Right cardiac atrium (tissue), 5 donors: Measurements from ENCODE around the gene OR51B4. TPM values are rescaled to one million over a fixed set of nuclear protein-coding genes. Genes with fewer than 3 reads are reported as not detected.

Experiments used
- ATAC-seq, 2 donors: fragments of 200-7000 bp; cut with Tn5 transposase; one replicate each; pipeline versions ENCODE4 v1.8.0 to v1.9.1; 2020; ENCODE audit warnings: moderate library complexity in 2 of 2, mild to moderate bottlenecking in 1 of 2
- DNase-seq, 3 donors: peaks; one replicate each; pipeline ENCODE4 v3.0.0-alpha.2; 2020
- H3K27ac ChIP-seq: one replicate; pipeline ENCODE4 v1.5.1; 2013; ENCODE audit warnings: mild to moderate bottlenecking, low read length, control low read depth, moderate library complexity
- H3K27me3 ChIP-seq: one replicate; pipeline ENCODE4 v1.6.1; 2013; ENCODE audit not compliant: control insufficient read depth, insufficient read depth
- H3K4me1 ChIP-seq: one replicate; pipeline ENCODE4 v1.6.1; 2013; ENCODE audit warnings: low read length; ENCODE audit not compliant: control insufficient read depth, insufficient read depth
- H3K4me3 ChIP-seq: one replicate; pipeline ENCODE4 v1.5.1; 2013; ENCODE audit warnings: low read length, control low read depth
- H3K9me3 ChIP-seq: one replicate; pipeline ENCODE4 v1.6.1; 2013; ENCODE audit warnings: low read length; ENCODE audit not compliant: control insufficient read depth
- WGBS: extraction: QIAGEN DNeasy Blood & Tissue Kit; methylation state at CpG from one replicate; pipeline ENCODE4 v1.1.7; 2013; 5-methylcytosine and 5-hydroxymethylcytosine counted together
- intact Hi-C, 4 donors: fragments of 100-400 bp; cut with DNase I; formaldehyde crosslinking; loops; one replicate each; pipeline versions ENCODE4 v1.11.0 to v1.14.0; 2022 to 2023
- polyA plus RNA-seq: library from polyadenylated mRNA; stranded (reverse); fragments of 200-250 nt; gene quantifications from one replicate; pipeline ENCODE4 v1.2.3, GENCODE V29; 2013
- total RNA-seq, 4 donors: library from RNA; stranded (reverse); fragmentation: NEBNext Ultra II Directional; extraction: Animal tissue kit (Norgen Biotek cat#: 25700); gene quantifications; one replicate each; pipeline ENCODE4 v1.2.1, GENCODE V29; 2021
- donor health status: healthy with polysubstance abuse.
- donor health status: DM: no; HTN: yes; CAD: no.
- donor health status: DM: no; HTN: no; CAD: no.
- donor health status: DM: no; HTN: yes; CAD: no; lungs with severe emphysema.
- donor health status: DM: yes; HTN: yes; CAD: no.

Gene OR51B4
- total and polyA plus RNA-seq, 5 donors: not detected

DNA sequence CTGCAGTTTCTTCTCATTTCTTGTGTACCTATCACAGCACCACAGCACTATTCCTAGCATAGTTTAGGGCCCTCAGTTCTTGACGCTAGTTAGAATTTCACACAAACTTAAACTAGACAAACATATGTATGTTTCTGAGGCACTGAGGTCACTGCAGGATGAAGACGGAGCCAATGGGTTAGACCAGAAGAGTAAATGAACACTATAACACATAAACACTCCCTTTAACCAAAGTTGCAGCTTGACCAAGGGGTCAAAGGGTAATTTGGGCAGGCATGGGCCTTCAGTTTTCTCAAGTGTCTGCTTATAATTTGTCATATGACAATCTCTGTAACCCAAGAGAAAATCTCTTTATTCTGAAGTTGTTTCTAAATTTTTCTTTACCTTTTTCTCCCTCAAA, 19.1 kb downstream of the OR51B4 start:
- Histone ChIP-seq H3K4me3 (no peak overlapping the region), H3K9me3 (no peaks in the 10 kb centered on the region), H3K27ac (no peak overlapping the region), H3K27me3 (no peaks in the 10 kb centered on the region), H3K4me1 (no peaks in the 10 kb centered on the region)
- WGBS: 90% methylated on average over 2 of the region's 2 CpGs
- ATAC-seq (no peak), DNase-seq (no peak)
- intact Hi-C loops: no loop called here

- no peak overlapping the region for H3K27ac ChIP-seq
- H3K9me3 ChIP-seq: no peaks in the 10 kb centered on the region
- H3K27me3 ChIP-seq: no peaks in the 10 kb centered on the region
- no peaks in the 10 kb centered on the region for H3K4me1 ChIP-seq
- ATAC-seq (no peak), DNase-seq (no peak)
- no peak overlapping the region for H3K4me3 ChIP-seq
- intact Hi-C loops: no loop called here
Measured at GRCh38 chr11:5281596-5281995, 20.1 kb downstream of the OR51B4 start.

DNA sequence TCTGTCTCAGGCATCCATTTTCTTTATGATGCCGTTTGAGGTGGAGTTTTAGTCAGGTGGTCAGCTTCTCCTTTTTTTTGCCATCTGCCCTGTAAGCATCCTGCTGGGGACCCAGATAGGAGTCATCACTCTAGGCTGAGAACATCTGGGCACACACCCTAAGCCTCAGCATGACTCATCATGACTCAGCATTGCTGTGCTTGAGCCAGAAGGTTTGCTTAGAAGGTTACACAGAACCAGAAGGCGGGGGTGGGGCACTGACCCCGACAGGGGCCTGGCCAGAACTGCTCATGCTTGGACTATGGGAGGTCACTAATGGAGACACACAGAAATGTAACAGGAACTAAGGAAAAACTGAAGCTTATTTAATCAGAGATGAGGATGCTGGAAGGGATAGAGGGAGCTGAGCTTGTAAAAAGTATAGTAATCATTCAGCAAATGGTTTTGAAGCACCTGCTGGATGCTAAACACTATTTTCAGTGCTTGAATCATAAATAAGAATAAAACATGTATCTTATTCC, 21.1 kb downstream of the OR51B4 start:
- Histone ChIP-seq H3K27me3 (no peaks in the 10 kb centered on the region), H3K4me3 (no peak overlapping the region), H3K9me3 (no peaks in the 10 kb centered on the region), H3K4me1 (no peaks in the 10 kb centered on the region), H3K27ac (no peak overlapping the region)
- DNase-seq: peak in 2 of 3 donors; percentile 57 to 64
- ATAC-seq: peak; percentile 70 to 92
- 38% methylated on average over 3 of the region's 3 CpGs for WGBS
- intact Hi-C loops: no loop called here

- ATAC-seq (no peak), DNase-seq (no peak)
- intact Hi-C loops: no loop called here
- no peaks in the 10 kb centered on the region for H3K4me1 ChIP-seq
- H3K9me3 ChIP-seq: no peaks in the 10 kb centered on the region
- H3K27ac ChIP-seq: no peak overlapping the region
- 79% methylated on average over 4 of the region's 4 CpGs for WGBS
- H3K4me3 ChIP-seq: no peak overlapping the region
- no peaks in the 10 kb centered on the region for H3K27me3 ChIP-seq
Measured at GRCh38 chr11:5279471-5280090, 22.2 kb downstream of the OR51B4 start.

GRCh38 chr11:5277807-5278382, 23.9 kb downstream of the OR51B4 start:
- intact Hi-C loops: no loop called here

GRCh38 chr11:5276697-5277096, 25.0 kb downstream of the OR51B4 start:
- no peaks in the 10 kb centered on the region for H3K9me3 ChIP-seq
- WGBS: 78% methylated on average over 2 of the region's 2 CpGs
- DNase-seq: no peak
- no peak overlapping the region for H3K27ac ChIP-seq
- ATAC-seq: no peak
- intact Hi-C loops: no loop called here
- H3K27me3 ChIP-seq: no peaks in the 10 kb centered on the region
- H3K4me3 ChIP-seq: no peak overlapping the region
- H3K4me1 ChIP-seq: no peaks in the 10 kb centered on the region

More at GRCh38 chr11:5277807-5278382, 23.9 kb downstream of the OR51B4 start:
- Histone ChIP-seq H3K4me3 (no peak overlapping the region), H3K4me1 (no peaks in the 10 kb centered on the region), H3K27me3 (no peaks in the 10 kb centered on the region), H3K9me3 (no peaks in the 10 kb centered on the region), H3K27ac (no peak overlapping the region)
- 81% methylated on average over 1 of the region's 1 CpG for WGBS
- ATAC-seq: no peak
- DNase-seq: no peak

DNA sequence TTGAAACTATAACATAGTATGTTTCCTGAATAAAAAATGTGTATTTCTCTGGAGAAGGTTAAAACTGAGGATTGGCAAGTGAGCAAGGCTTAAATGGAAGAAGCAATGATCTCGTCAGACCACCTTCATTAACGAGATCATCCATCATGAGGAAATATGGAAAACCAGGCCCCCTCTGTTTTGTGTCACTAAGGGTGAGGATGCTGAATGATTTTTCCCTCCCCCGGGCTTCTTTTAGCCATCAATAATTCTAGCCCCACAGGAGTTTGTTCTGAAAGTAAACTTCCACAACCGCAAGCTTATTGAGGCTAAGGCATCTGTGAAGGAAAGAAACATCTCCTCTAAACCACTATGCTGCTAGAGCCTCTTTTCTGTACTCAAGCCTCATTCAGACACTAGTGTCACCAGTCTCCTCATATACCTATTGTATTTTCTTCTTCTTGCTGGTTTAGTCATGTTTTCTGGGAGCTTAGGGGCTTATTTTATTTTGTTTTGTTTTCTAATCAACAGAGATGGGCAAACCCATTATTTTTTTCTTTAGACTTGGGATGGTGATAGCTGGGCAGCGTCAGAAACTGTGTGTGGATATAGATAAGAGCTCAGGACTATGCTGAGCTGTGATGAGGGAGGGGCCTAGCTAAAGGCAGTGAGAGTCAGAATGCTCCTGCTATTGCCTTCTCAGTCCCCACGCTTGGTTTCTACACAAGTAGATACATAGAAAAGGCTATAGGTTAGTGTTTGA, 26.2 kb downstream of the OR51B4 start:
- Histone ChIP-seq H3K9me3 (no peaks in the 10 kb centered on the region), H3K4me3 (no peak overlapping the region), H3K27ac (no peak overlapping the region), H3K27me3 (no peaks in the 10 kb centered on the region), H3K4me1 (no peaks in the 10 kb centered on the region)
- WGBS: 55% methylated on average over 6 of the region's 6 CpGs
- intact Hi-C loops: no loop called here
- no peak for DNase-seq
- ATAC-seq: no peak

- no peak for DNase-seq
- 61% methylated on average over 5 of the region's 5 CpGs for WGBS
- Histone ChIP-seq H3K4me1 (no peaks in the 10 kb centered on the region), H3K9me3 (no peaks in the 10 kb centered on the region), H3K4me3 (no peak overlapping the region), H3K27me3 (no peaks in the 10 kb centered on the region), H3K27ac (no peak overlapping the region)
- intact Hi-C loops: no loop called here
- no peak for ATAC-seq
Measured at GRCh38 chr11:5274395-5274794, 27.4 kb downstream of the OR51B4 start.

DNA sequence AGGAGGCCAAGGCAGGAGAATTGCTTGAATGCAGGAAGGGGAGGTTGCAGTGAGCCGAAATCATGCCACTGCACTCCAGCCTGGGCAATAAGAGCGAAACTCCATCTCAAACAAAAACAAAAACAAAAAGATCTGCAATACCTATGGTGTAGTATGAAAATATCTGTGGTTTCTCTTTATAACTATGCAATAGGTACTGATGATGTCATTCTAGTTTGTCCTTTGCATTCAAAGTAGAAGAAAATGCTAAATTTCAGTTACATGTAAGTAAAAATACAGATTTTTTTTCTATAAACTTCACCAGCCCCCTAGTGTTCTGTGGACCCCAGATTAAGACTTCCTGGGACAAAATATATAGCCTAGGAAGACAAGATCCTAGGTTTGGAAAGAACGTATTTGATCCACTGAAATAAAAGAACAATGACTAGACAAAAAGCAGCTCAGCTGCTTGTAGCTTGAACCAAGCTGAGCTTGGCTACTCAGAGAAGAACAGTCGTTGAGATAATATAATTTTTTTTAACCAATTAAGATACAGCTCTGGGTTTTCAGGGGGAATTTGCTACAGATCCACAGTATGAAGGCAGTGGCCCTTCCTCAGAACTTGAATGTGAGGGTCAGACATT, 29.2 kb downstream of the OR51B4 start:
- intact Hi-C loops: no loop called here

GRCh38 chr11:5269715-5270147, 32.0 kb downstream of the OR51B4 start, which contains the start of gene HBE1:
Gene HBE1, minus strand, starts transcription at chr11:5269945. Its CDS starts 55 bp downstream, at chr11:5269890.
- Histone ChIP-seq H3K4me3 (no peak within 1 kb of the TSS), H3K27ac (no peak within 1 kb of the TSS), H3K4me1 (no peaks in the 10 kb centered on the region), H3K9me3 (no peaks in the 10 kb centered on the region), H3K27me3 (no peaks in the 10 kb centered on the region)
- ATAC-seq: no peak
- no peak for DNase-seq
- WGBS: 38% methylated on average over 4 of the region's 4 CpGs
- intact Hi-C loops: no loop called here

More for the DNA sequence above, 29.2 kb downstream of the OR51B4 start:
- no peaks in the 10 kb centered on the region for H3K4me1 ChIP-seq
- H3K27me3 ChIP-seq: no peaks in the 10 kb centered on the region
- H3K27ac ChIP-seq: no peak overlapping the region
- no peaks in the 10 kb centered on the region for H3K9me3 ChIP-seq
- ATAC-seq (no peak), DNase-seq (no peak)
- no peak overlapping the region for H3K4me3 ChIP-seq
- WGBS: 58% methylated on average over 4 of the region's 4 CpGs

DNA sequence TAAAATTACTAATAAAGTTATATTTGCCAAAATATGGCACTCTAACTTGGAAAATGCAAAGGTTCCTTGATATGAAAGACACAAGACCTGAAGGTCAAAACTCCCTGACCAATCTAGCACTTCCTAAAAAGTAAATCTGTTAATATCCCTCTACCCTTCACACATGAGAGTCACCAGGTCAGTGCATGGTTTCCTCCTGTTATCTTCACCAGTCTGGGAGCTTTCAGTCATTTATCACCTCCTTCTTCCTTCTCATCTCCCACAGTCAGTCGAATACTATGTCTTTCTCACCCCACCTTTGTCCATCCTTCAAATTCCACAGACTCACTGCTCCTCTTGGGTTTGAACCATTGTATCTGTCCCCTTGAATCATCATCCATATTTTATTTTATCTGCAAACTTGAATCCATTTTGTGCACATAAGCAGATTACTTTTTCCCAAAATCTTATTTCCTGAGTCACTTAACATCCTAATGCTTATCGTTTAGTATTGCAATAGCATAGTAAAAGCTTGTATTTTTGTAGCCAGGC, 34.6 kb downstream of the OR51B4 start:
- no peak for ATAC-seq
- intact Hi-C loops: no loop called here

More for the DNA sequence above, 34.6 kb downstream of the OR51B4 start:
- Histone ChIP-seq H3K9me3 (no peaks in the 10 kb centered on the region), H3K4me1 (no peaks in the 10 kb centered on the region), H3K4me3 (no peak overlapping the region), H3K27ac (no peak overlapping the region), H3K27me3 (no peaks in the 10 kb centered on the region)
- DNase-seq: no peak
- 56% methylated on average over 2 of the region's 2 CpGs for WGBS
